ENCODE measurements around the gene OR8S1.
"Not testable (repeated sequence)": the region's sequence is repeated elsewhere in the genome, so short reads cannot be mapped to it uniquely, and the experiment has no call there.

The OR8S1 gene

DNA sequence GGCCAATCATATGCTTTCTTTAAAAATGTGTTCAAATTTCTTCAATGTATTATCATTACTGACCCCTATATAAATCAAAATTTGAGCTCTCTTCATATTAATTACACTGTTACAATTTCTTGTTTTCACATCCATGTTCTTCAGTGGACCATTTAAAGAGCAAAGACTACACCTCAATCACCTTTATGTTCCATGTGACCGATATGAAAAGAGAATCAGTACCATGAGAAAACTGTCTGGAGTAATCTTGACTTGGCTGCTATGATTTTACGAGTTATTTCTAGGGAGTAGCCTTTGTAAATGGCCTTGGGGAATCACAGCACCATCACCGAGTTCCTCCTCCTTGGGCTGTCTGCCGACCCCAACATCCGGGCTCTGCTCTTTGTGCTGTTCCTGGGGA lies at the start of gene OR8S1:
TSS of gene OR8S1 (plus strand) at position 301 of the 400 bp plus-strand sequence. CDS start at position 301, 0 bp downstream.
- DNase-seq: no peak

GRCh38 chr12:48482198-48482597 lies 43.2 kb upstream of the OR8S1 start, which contains the start of gene C12orf54:
Gene C12orf54, plus strand, starts transcription at chr12:48482498. Its CDS starts 799 bp downstream, at chr12:48483297.
- no peak for DNase-seq

GRCh38 chr12:48482930-48483329 lies 42.5 kb upstream of the OR8S1 start:
- DNase-seq: no peak

GRCh38 chr12:48486261-48486660 lies 39.2 kb upstream of the OR8S1 start:
- no peak for DNase-seq

DNA sequence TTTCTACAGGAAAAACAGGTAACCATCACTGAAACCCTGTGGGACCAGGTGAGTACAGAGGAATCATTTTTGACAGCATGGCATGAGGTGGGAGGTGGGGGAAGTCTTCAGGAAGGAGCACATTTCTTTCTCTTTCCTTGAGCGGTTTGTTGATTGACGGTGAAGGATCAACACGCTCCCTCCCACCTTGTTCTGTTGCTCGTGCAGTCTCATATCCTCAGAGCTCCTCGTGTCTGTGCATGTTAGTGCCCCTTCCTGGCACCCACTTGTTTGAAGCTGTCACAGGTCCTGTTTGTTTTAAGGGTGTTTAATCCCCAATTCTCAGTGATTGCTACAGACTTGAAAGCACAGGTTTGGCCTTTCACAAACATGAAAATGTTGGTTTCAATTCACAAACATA lies 38.8 kb upstream of the OR8S1 start:
- no peak for DNase-seq

- DNase-seq: peak; percentile 35
These were observed 36.4 kb upstream of the OR8S1 start for GRCh38 chr12:48489012-48489411.

DNA sequence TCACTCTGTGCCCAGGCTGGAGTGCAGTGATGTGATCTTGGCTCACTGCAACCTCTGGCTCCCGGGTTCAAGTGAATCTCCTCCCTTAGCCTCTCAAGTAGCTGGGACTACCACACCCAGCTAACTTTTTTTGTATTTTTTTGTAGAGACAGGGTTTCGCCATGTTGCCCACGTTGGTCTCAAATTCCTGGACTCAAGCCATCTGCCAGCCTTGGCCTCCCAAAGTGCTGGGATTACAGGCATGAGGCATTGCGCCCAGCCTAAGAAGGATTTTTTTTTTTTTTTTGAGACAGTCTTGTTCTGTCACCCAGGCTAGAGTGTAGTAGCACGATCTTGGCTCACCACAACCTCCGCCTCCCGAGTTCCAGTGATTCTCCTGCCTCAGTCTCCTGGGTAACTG lies 36.0 kb upstream of the OR8S1 start:
- DNase-seq: not testable (repeated sequence)

- DNase-seq: not testable (repeated sequence)
These were observed 25.2 kb upstream of the OR8S1 start for GRCh38 chr12:48500281-48500680.

- not testable (repeated sequence) for DNase-seq
These were observed 18.6 kb upstream of the OR8S1 start for GRCh38 chr12:48506836-48507235.

- no peak for DNase-seq
These were observed 16.4 kb upstream of the OR8S1 start for GRCh38 chr12:48508987-48509386.

DNA sequence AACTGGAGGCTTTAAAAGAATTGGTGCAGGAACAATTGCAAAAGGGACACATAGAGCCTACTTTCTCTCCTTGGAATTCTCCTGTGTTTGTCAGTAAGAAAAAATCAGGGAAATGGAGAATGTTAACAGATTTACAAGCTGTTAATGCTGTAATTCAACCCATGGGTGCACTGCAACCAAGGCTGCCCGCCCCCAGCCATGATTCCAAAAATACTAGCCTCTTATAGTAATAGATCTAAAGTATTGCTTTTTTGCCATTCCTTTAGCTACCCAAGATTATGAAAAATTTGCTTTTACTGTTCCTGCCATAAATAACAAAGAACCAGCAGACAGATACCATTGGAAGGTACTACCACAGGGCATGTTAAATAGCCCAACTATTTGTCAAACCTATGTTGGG lies 15.3 kb upstream of the OR8S1 start:
- DNase-seq: no peak

DNA sequence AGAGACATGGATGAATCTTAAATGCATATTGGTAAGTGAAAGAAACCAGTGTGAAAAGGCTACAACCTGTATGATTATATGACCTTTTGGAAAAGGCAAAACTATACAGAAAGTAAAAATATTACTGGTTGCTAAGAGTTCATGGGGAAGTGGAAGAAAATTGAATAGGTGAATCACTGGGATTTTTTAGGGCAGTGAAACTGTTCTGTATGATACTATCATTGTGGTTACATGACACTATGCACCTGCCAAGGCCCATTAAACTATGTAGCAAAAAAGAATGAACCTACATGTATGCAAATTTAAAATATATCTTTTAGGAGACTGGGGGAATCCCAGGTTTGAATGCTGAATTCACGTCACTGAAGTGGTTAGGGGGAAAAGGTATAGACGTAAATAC lies 12.6 kb upstream of the OR8S1 start:
- DNase-seq: no peak

- no peak for DNase-seq
These were observed 10.7 kb upstream of the OR8S1 start for GRCh38 chr12:48514728-48515127.

GRCh38 chr12:48520381-48520780 lies 5.1 kb upstream of the OR8S1 start:
- DNase-seq: not testable (repeated sequence)

- DNase-seq: no peak
These were observed 2.6 kb downstream of the OR8S1 start for GRCh38 chr12:48527891-48528670.

DNA sequence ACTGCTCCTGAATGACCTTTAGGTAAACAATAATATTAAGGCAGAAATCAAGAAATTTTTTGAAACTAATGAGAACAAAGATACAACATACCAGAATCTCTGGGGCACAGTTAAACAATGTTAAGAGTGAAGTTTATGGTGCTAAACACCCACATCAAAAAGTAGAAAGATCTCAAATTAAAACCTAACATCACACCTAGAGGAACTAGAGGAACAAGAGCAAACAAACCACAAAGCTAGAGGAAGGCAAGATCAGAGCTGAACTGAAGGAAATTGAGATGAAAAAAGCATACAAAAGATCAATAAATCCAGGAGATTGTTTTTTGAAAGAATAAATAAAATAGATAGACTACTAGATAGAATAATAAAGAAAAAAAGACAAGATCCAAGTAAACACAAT lies 7.2 kb downstream of the OR8S1 start:
- DNase-seq: no peak

- no peak for DNase-seq
These were observed 11.2 kb downstream of the OR8S1 start for GRCh38 chr12:48536602-48537001.

DNA sequence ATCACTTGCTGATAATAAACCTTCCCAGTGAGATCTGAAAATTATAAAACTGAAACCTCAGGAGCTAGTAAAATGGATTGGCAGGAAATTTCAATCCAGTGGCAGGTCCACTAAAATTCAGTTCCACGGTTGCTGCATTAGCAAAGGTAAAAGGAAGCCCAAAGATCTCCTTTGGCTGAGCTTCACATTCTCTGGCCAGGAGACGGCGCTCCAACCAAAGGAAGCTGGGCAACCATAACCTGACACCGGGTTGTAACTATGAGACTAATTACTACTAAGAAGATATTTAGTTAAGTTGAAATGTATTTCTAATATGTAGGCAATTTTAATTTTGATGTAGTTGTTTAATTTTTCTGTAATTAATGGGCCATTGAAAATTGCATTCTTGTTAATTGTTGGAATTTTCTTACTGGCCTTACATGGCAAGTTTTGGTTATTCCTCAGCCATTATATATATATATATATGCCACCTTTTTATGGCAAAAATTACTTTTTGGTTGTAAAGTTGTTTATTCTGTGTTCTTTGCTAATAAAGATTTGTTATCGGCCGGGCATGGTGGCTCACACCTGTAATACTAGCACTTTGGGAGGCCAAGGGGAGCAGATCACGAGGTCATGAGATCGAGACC lies 17.0 kb downstream of the OR8S1 start:
- peak; percentile 5 for DNase-seq

DNA sequence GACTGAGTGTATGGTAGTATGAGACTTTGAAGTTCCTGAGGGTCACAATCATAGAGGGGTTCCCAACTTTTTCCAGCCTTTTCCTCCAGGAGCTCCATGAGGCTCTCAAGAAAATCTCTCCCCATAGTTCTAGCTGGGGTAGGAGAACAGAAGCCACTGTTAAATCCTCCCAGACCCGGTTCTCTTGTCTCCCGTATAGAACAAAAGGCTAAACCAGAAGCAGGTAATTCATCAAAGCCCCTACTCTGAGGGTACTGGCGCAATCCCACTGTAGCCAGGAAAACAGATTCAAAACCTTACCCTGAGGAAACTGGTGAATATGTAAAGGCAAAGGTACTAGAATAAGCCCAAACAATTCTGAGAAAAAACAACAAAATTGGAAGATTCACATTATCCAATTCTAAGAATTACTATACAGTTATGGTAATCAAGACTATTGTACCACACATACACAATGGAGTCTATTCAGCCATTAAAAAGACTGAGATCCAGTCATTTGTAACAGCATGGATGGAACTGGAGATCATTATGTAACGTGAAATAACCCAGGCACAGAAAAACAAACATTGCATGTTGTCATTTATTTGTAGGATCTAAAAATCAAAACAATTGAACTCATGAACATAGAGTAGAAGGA lies 20.5 kb downstream of the OR8S1 start:
- no peak for DNase-seq

GRCh38 chr12:48547012-48547411 lies 21.6 kb downstream of the OR8S1 start:
- DNase-seq: not testable (repeated sequence)

- DNase-seq: not testable (repeated sequence)
These were observed 26.2 kb downstream of the OR8S1 start for GRCh38 chr12:48551636-48552035.

DNA sequence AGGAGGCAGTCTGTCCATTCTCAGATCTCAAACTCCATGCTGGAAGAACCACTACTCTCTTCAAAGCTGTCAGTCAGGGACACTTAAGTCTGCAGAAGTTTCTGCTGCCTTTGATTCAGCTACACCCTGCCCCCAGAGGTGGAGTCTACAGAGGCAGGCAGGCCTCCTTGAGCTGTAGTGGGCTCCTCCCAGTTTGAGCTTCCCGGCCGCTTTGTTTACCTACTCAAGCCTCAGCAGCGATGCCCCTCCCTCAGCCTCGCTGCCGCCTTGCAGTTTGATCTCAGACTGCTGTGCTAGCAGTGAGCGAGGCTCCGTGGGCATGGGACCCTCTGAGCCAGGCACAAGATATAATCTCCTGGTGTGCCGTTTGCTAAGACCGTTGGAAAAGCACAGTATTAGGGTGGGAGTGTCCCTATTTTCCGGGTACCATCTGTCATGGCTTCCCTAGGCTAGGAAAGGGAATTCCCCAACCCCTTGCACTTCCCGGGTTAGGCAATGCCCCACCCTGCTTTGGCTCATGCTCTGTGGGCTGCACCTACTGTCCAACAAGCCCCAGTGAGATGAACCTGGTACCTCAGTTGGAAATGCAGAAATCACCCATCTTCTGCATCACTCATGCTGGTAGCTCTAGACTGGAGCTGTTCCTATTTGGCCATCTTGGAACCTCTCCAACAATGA lies 28.4 kb downstream of the OR8S1 start:
- DNase-seq: not testable (repeated sequence)

DNA sequence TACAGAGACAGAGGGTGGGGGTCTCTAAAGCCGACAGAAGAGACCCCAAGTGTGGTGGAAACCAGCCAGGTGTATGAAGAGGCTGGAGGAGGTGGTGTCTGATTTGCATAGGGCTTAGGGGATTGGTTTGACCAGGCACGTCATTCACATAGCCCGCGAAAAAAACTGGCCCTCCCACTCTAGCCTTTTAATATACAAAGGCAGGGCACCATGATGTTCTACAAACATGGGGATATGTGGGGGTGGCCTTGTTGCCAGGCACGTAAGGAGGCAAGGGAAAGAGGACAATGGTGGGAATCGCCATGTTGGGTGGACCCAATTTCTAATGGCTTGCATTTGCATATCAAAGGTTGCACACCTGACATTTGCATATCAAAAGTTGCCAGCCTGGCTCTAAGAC lies 31.2 kb downstream of the OR8S1 start:
- no peak for DNase-seq
